Natural killer cell (primary cell): ENCODE data around the gene SLK. TPM values are rescaled to one million over a fixed set of nuclear protein-coding genes. Genes with fewer than 3 reads are reported as not detected.

Experiments
- ATAC-seq, 3 donors: fragments of 150-1000 bp in 2 of 3; fragments of 200-7000 bp in 1 of 3; cut with Tn5 transposase; 1 replicate in 1 of 3; 2 replicates in 2 of 3; pipeline ENCODE4 v1.10.0; 2021; ENCODE audit warnings: mild to moderate bottlenecking in 2 of 3, moderate library complexity in 2 of 3
- DNase-seq, 2 donors: peaks; one replicate each; pipeline versions ENCODE4 v3.0.0 to v3.0.0-alpha.2; 2013 to 2021; ENCODE audit warnings: mixed read lengths in 1 of 2
- H3K27ac ChIP-seq: one replicate; pipeline ENCODE4 v1.5.1; 2013; ENCODE audit warnings: mild to moderate bottlenecking, low read length
- H3K27me3 ChIP-seq: one replicate; pipeline ENCODE4 v1.6.1; 2013; ENCODE audit warnings: low read length; ENCODE audit not compliant: control insufficient read depth, insufficient read depth
- H3K36me3 ChIP-seq: one replicate; pipeline ENCODE4 v1.6.1; 2013; ENCODE audit warnings: low read length; ENCODE audit not compliant: control insufficient read depth, insufficient read depth
- H3K4me1 ChIP-seq: one replicate; pipeline ENCODE4 v1.6.1; 2013; ENCODE audit warnings: low read length; ENCODE audit not compliant: control insufficient read depth, insufficient read depth
- H3K4me3 ChIP-seq: one replicate; pipeline ENCODE4 v1.5.1; 2013; ENCODE audit warnings: low read length
- H3K9me3 ChIP-seq: one replicate; pipeline ENCODE4 v1.6.1; 2013; ENCODE audit warnings: low read length; ENCODE audit not compliant: control insufficient read depth, insufficient read depth
- H3K27ac Mint-ChIP-seq, 2 donors: one replicate each; pipeline ENCODE4 v1.8.0; 2022; ENCODE audit warnings: mild to moderate bottlenecking in 2 of 2, mixed read lengths in 2 of 2, moderate library complexity in 1 of 2
- H3K27me3 Mint-ChIP-seq, 2 donors: one replicate each; pipeline ENCODE4 v1.8.0; 2022; ENCODE audit warnings: low read depth in 2 of 2, mixed read lengths in 2 of 2
- H3K36me3 Mint-ChIP-seq: one replicate; pipeline ENCODE4 v1.8.0; 2022; ENCODE audit warnings: mixed read lengths
- H3K4me1 Mint-ChIP-seq, 2 donors: one replicate each; pipeline ENCODE4 v1.8.0; 2022; ENCODE audit warnings: mixed read lengths in 2 of 2
- H3K4me3 Mint-ChIP-seq: one replicate; pipeline ENCODE4 v1.8.0; 2022; ENCODE audit warnings: mild to moderate bottlenecking, moderate library complexity, mixed read lengths
- H3K9me3 Mint-ChIP-seq, 2 donors: one replicate each; pipeline ENCODE4 v1.8.0; 2022; ENCODE audit warnings: mixed read lengths in 2 of 2
- WGBS: methylation state at CpG from one replicate; pipeline ENCODE4 v1.1.7; 2013; ENCODE audit warnings: missing lambda C conversion rate; ENCODE audit not compliant: insufficient coverage; 5-methylcytosine and 5-hydroxymethylcytosine counted together
- intact Hi-C: fragments of 100-400 bp; cut with micrococcal nuclease; formaldehyde crosslinking; loops from one replicate; pipeline ENCODE4 v1.14.2; 2022
- total RNA-seq, 4 donors: library from RNA; stranded (reverse); fragments of 120-200 nt in 1 of 4; gene quantifications; one replicate each; pipeline versions ENCODE4 v1.2.3 to v1.2.4, GENCODE V29; 2013 to 2022
- TF ChIP-seq, protein P1 (sequence below): fragments of 200-600 bp; IDR thresholded peaks from one replicate; pipeline ENCODE4 v1.8.0; 2022; ENCODE audit warnings: antibody characterized with exemption

SLK gene
- total RNA-seq, 3 donors from 2014 or later (not counting 1 experiment from before 2014, with no cell fraction given): 33.4 to 48.7 (median 40.3) TPM

DNA sequence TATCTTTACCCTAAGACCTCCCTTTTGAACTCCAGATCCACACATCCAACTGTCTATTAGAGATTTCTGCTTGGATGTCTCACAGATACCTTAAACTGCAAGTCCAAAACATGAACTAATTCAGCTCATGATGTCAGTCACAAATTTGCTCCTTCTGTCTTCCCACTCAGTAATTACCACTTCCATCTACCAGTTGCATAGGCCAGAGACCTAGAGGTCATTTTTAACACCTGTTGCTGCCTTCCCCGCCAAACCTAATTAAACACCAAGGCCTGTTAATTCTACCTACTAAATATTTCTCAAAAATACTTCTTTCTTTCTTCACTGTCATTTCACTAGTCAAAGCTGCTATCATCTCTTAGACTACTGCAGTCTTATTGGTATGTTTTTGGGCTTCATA is 8.2 kb downstream of the SLK start:
- no peak for ATAC-seq

DNA sequence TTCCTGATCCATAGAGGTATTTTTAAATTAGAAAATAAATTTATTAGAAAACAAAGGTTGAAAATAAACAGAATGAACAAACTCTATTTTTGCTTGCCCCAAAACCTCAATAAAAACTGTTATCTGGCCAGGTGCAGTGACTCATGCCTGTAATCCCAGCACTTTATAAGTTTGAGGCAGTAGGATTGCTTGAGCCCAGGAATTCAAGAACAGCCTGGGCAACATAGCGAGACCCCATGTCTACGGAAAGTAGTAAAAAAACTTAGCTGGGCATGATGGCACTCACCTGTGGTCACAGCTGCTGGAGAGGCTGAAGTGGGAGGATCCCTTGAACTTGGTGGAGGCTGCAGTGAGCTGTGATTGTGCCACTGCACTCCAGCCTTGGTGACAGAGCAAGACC is 10.3 kb downstream of the SLK start:
- H3K9me3 ChIP-seq: no peaks in the 10 kb centered on the region
- WGBS: 95% methylated on average over 2 of the region's 2 CpGs
- TF ChIP-seq, protein P1, sequence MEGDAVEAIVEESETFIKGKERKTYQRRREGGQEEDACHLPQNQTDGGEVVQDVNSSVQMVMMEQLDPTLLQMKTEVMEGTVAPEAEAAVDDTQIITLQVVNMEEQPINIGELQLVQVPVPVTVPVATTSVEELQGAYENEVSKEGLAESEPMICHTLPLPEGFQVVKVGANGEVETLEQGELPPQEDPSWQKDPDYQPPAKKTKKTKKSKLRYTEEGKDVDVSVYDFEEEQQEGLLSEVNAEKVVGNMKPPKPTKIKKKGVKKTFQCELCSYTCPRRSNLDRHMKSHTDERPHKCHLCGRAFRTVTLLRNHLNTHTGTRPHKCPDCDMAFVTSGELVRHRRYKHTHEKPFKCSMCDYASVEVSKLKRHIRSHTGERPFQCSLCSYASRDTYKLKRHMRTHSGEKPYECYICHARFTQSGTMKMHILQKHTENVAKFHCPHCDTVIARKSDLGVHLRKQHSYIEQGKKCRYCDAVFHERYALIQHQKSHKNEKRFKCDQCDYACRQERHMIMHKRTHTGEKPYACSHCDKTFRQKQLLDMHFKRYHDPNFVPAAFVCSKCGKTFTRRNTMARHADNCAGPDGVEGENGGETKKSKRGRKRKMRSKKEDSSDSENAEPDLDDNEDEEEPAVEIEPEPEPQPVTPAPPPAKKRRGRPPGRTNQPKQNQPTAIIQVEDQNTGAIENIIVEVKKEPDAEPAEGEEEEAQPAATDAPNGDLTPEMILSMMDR: no peak
- H3K36me3 ChIP-seq: no peaks in the 10 kb centered on the region
- H3K27ac Mint-ChIP-seq: no peak overlapping the region
- no peak overlapping the region for H3K4me3 Mint-ChIP-seq
- peaks cover 2% of the 10 kb centered on the region for H3K4me1 ChIP-seq
- no peaks in the 10 kb centered on the region for H3K27me3 Mint-ChIP-seq
- H3K4me3 ChIP-seq: no peak overlapping the region
- intact Hi-C loops: no loop called here
- H3K27me3 ChIP-seq: no peaks in the 10 kb centered on the region
- no peaks in the 10 kb centered on the region for H3K36me3 Mint-ChIP-seq
- peaks cover 55 to 59% of the 10 kb centered on the region in 2 donors for H3K4me1 Mint-ChIP-seq
- DNase-seq: no peak
- H3K9me3 Mint-ChIP-seq: no peaks in the 10 kb centered on the region
- no peak overlapping the region for H3K27ac ChIP-seq
- no peak for ATAC-seq

More for the DNA sequence above, 8.2 kb downstream of the SLK start:
- Histone ChIP-seq H3K4me3 (no peak overlapping the region), H3K9me3 (no peaks in the 10 kb centered on the region), H3K4me1 (peaks cover 6% of the 10 kb centered on the region), H3K27ac (no peak overlapping the region), H3K36me3 (no peaks in the 10 kb centered on the region), H3K27me3 (no peaks in the 10 kb centered on the region)
- no peak for DNase-seq
- TF ChIP-seq, protein P1: no peak
- WGBS: 94% methylated on average over 1 of the region's 1 CpG
- Mint-ChIP-seq H3K27me3 (no peaks in the 10 kb centered on the region), H3K9me3 (no peaks in the 10 kb centered on the region), H3K4me3 (peak overlapping the region; percentile 9), H3K27ac (peak overlapping the region; percentile 10 to 50), H3K36me3 (no peaks in the 10 kb centered on the region), H3K4me1 (peaks cover 42% of the 10 kb centered on the region in 2 donors)
- intact Hi-C loops: no loop called here

DNA sequence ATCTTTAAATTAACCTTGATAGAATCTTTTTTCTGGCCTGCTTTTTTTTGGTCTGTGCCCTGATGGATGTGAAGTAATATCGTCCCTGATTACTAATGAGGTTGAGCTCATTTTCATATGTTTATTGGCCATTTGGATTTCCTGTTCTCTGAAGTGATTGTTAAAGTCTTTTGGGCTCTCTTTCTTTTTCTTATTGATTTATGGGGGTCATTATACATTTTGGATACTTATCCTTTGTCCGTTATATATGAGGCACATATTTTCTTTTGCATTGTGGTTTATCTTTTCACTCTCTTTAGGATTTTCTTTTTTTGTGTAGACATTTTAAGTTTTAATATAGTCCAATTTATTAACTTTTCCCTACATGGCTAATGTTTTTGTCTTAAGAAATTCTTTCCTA is 12.6 kb downstream of the SLK start:
- intact Hi-C loops: no loop called here
- Mint-ChIP-seq H3K36me3 (no peaks in the 10 kb centered on the region), H3K9me3 (no peaks in the 10 kb centered on the region), H3K4me3 (no peak overlapping the region), H3K4me1 (peaks cover 62 to 64% of the 10 kb centered on the region in 2 donors), H3K27me3 (no peaks in the 10 kb centered on the region), H3K27ac (peak overlapping the region; percentile 4 to 91)
- TF ChIP-seq, protein P1: no peak
- no peak overlapping the region for H3K4me3 ChIP-seq
- no peak for ATAC-seq
- no peaks in the 10 kb centered on the region for H3K27me3 ChIP-seq
- no peak overlapping the region for H3K27ac ChIP-seq
- H3K9me3 ChIP-seq: no peaks in the 10 kb centered on the region
- H3K4me1 ChIP-seq: peaks cover 13% of the 10 kb centered on the region
- H3K36me3 ChIP-seq: no peaks in the 10 kb centered on the region
- DNase-seq: no peak
- 78% methylated on average over 1 of the region's 2 CpGs for WGBS

DNA sequence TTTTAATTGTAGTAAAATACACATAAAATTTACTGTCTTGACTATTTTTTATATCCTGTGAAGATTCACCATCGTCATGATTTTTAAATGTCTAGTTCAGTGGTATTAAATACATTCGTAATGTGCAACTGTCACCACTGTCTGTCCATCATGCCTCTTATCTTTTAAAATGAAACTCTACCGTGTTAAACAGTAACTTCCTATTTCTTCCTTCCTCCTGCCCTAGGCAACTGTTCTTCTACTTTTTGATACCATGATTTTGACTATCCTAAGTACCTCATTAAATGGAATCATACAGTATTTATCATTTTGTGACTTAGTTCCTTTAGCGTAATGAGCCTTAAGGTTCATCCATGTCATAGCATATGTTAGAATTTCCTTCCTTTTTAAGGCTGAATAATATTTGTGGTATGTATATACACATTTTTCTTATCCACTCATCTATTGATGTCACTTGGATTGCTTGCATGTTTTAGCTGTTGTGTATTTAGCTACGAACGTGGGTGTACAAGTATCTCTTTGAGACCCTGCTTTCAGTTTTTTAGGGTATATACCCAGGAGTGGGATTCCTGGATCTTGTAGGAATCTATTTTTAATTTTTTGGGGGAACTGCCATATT is 13.5 kb downstream of the SLK start:
- Mint-ChIP-seq H3K4me3 (peak overlapping the region; percentile 21), H3K36me3 (no peaks in the 10 kb centered on the region), H3K27me3 (no peaks in the 10 kb centered on the region), H3K4me1 (peaks cover 59 to 61% of the 10 kb centered on the region in 2 donors), H3K9me3 (no peaks in the 10 kb centered on the region), H3K27ac (peak overlapping the region; percentile 48 to 91)
- H3K4me1 ChIP-seq: peaks cover 15% of the 10 kb centered on the region
- no peaks in the 10 kb centered on the region for H3K27me3 ChIP-seq
- H3K4me3 ChIP-seq: no peak overlapping the region
- no peaks in the 10 kb centered on the region for H3K36me3 ChIP-seq
- ATAC-seq: no peak
- intact Hi-C loops: loop anchor here (5.0 kb wide), 1 partner anchor 142 kb away; the partner anchor contains the start of gene SFR1
- 53% methylated on average over 5 of the region's 6 CpGs for WGBS
- DNase-seq: no peak
- H3K27ac ChIP-seq: no peak overlapping the region
- H3K9me3 ChIP-seq: no peaks in the 10 kb centered on the region
- TF ChIP-seq, protein P1: no peak
